ENCODE measurements around the gene PRSS57.

- TF ChIP-seq EZH2 (IDR thresholded peaks at IDR 0.05) (no peak), POLR2AphosphoS5 (IDR thresholded peaks at IDR 0.05; ENCODE audit: borderline replicate concordance, low read depth, low read length) (no peak)
Measured at GRCh38 chr19:738509-739128, 43.4 kb upstream of the PRSS57 start.
